ENCODE data around the gene TOMM70. TPM values are rescaled to one million over a fixed set of nuclear protein-coding genes. Genes with fewer than 3 reads are reported as not detected.

The TOMM70 gene
- total and polyA plus RNA-seq, 2 of the 8 experiments (the other 6 are each of a cell fraction or from before 2014, with no cell fraction given): 10.9 to 52.1 TPM

DNA sequence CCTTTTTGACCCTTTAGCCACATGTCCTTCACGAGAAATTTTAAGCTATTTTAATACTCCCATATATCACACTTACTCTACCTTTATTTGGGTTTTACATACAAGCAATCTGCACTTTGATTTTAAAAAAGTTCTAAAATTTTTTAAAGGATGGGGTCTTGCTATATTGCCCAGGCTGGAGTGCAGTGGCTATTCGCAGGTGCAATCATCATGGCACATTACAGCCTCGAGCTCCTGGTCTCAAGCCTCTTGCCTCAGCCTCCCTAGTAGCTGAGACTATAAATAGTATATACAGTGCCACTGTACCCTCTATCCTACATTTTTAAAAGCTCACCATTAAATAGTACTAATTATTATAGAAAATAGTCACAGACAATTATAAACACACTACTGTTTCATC is 36.5 kb downstream of the TOMM70 start:
- no peak for DNase-seq (ENCODE audit: low read depth in 1 of 2, low spot score in 2 of 2)
- H3K27me3 ChIP-seq (replicated peaks in 1 of 4; ENCODE audit: control insufficient read depth in 3 of 4, extremely low read depth in 1 of 4, insufficient read depth in 3 of 4, low read length in 3 of 4): no peaks in the 10 kb centered on the region
- H2BK12ac ChIP-seq (ENCODE audit: low read depth, low read length): no peak overlapping the region
- no peak overlapping the region for H2BK5ac ChIP-seq (ENCODE audit: low read depth, low read length)
- 95% methylated on average over 3 of the region's 3 CpGs; no CpG with 5 or more reads in 1 of the 2 experiments for WGBS, 2 experiments (ENCODE audit: extremely low coverage in 1 of 2, insufficient coverage in 1 of 2, insufficient read length in 1 of 2, insufficient replicate concordance in 2 of 2, low coverage in 1 of 2, low lambda C conversion rate in 2 of 2, missing lambda C conversion rate in 1 of 2)
- no peak for FAIRE-seq
- H4K5ac ChIP-seq (ENCODE audit: insufficient read length, low read depth, low read length): no peak overlapping the region
- peaks cover 0 to 54% (median 31%) of the 10 kb centered on the region in 4 experiments; a peak in 5 of 8 replicates for H3K36me3 ChIP-seq (ENCODE audit: control insufficient read depth in 2 of 4, insufficient read depth in 4 of 4, low read length in 3 of 4)
- no peaks in the 10 kb centered on the region for H3K4me1 ChIP-seq (replicated peaks in 1 of 4; ENCODE audit: control insufficient read depth in 3 of 4, insufficient read depth in 4 of 4, low read length in 3 of 4)
- TF ChIP-seq, protein P1, sequence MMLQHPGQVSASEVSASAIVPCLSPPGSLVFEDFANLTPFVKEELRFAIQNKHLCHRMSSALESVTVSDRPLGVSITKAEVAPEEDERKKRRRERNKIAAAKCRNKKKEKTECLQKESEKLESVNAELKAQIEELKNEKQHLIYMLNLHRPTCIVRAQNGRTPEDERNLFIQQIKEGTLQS (IDR thresholded peaks at IDR 0.05; ENCODE audit: insufficient read depth, low read depth, low read length): no peak
- TF ChIP-seq TBP (IDR thresholded peaks at IDR 0.05; ENCODE audit: low read depth, low read length) (no peak), SRF (IDR thresholded peaks at IDR 0.05; ENCODE audit: low read depth, low read length) (no peak), KDM5A (IDR thresholded peaks at IDR 0.05; ENCODE audit: low read length) (no peak), KDM1A (IDR thresholded peaks at IDR 0.05; ENCODE audit: borderline replicate concordance, low read length) (no peak), TAF7 (optimal IDR thresholded peaks at IDR 0.05; ENCODE audit: borderline replicate concordance, low read depth, low read length) (no peak), BCL11A (IDR thresholded peaks at IDR 0.05; ENCODE audit: low read depth in 2 of 2, low read length in 2 of 2) (no peak), SIN3A (conservative IDR thresholded peaks at IDR 0.05 in 1 of 2, IDR thresholded peaks at IDR 0.05 in 1 of 2; ENCODE audit: low read depth in 1 of 2, low read length in 2 of 2) (no peak)
- H4K20me1 ChIP-seq (replicated peaks in 1 of 2; ENCODE audit: control insufficient read depth in 1 of 2, insufficient read depth in 2 of 2, low read length in 2 of 2): no peaks in the 10 kb centered on the region
- no peak overlapping the region for H2BK15ac ChIP-seq (ENCODE audit: low read length)
- H2BK20ac ChIP-seq (ENCODE audit: low read length): no peak overlapping the region
- H3K79me1 ChIP-seq (ENCODE audit: low read depth, low read length): no peaks in the 10 kb centered on the region
- no peak overlapping the region for H4K91ac ChIP-seq (replicated peaks; ENCODE audit: insufficient read length, low read length)
- H3K23ac ChIP-seq (ENCODE audit: insufficient read length): no peak overlapping the region
- ChIA-PET CTCF (ENCODE audit: partially characterized antibody) (interaction anchor here (1.3 to 3.5 kb wide), 3 partner anchors 9 to 48 kb away, joined by 3 to 11 read pairs (median 6); no protein-coding TSS in a partner anchor), POLR2A (ENCODE audit: partially characterized antibody) (no interaction called here)
- H3K23me2 ChIP-seq (ENCODE audit: low read depth, low read length): no peaks in the 10 kb centered on the region
- no peaks in the 10 kb centered on the region for H3K79me2 ChIP-seq (ENCODE audit: control insufficient read depth in 1 of 2, insufficient read depth in 2 of 2, low read length in 2 of 2)
- no peak overlapping the region for H4K8ac ChIP-seq (ENCODE audit: extremely low read depth, insufficient read depth, low read length)
- no peak overlapping the region for H2BK120ac ChIP-seq (replicated peaks; ENCODE audit: low read depth, low read length)
- H3K14ac ChIP-seq (ENCODE audit: insufficient read length): no peak overlapping the region
- no peak overlapping the region for H3K27ac ChIP-seq (ENCODE audit: low read depth, low read length)
- no peak overlapping the region for H3K9ac ChIP-seq (replicated peaks in 1 of 4; ENCODE audit: extremely low read depth in 1 of 4, low read depth in 3 of 4, low read length in 3 of 4)
- H3K18ac ChIP-seq (ENCODE audit: extremely low read depth, low read length): no peak overlapping the region
- H3K4ac ChIP-seq (replicated peaks; ENCODE audit: insufficient read length, low read depth, low read length): no peak overlapping the region
- H3K4me3 ChIP-seq (ENCODE audit: extremely low read depth in 1 of 4, insufficient read depth in 2 of 4, low read depth in 3 of 4, low read length in 4 of 4): no peak overlapping the region
- H3K4me2 ChIP-seq (ENCODE audit: insufficient read depth in 1 of 2, low read depth in 2 of 2, low read length in 2 of 2): no peak overlapping the region
- no peak overlapping the region for H2AK5ac ChIP-seq (ENCODE audit: low read depth, low read length)
- H3K56ac ChIP-seq (replicated peaks; ENCODE audit: insufficient read length, low read depth, low read length): no peak overlapping the region
- H2AFZ ChIP-seq (ENCODE audit: low read length): no peak overlapping the region
- no peaks in the 10 kb centered on the region; a peak in 1 of 4 replicates for H3K9me3 ChIP-seq (ENCODE audit: insufficient read depth in 2 of 2, low read depth in 1 of 2, low read length in 1 of 2)

Data from H1 (cell line).